WTC11 (cell line): ENCODE data around the gene QSOX2. TPM values are rescaled to one million over a fixed set of nuclear protein-coding genes. Genes with fewer than 3 reads are reported as not detected.
A peak's percentile ranks its signal among the peaks of the same experiment; 100 is the strongest.

Experiments used
- ATAC-seq: fragments of 200-7000 bp; cut with Tn5 transposase; 2 replicates; pipeline ENCODE4 v1.10.0; 2021; ENCODE audit warnings: mild to moderate bottlenecking, moderate library complexity
- CTCF ChIA-PET: fragments of 300-600 bp; sonication (Branson Sonifier 250); formaldehyde crosslinking; loops from one replicate; lab custom pipeline; 2021; ENCODE audit warnings: antibody characterized with exemption; lab: Charles Lee
- POLR2A ChIA-PET: fragments of 350-600 bp; sonication (Branson Sonifier 250); formaldehyde crosslinking; loops from one replicate; lab custom pipeline; 2021; ENCODE audit warnings: antibody characterized with exemption; lab: Charles Lee
- DNase-seq: peaks from one replicate; pipeline ENCODE4 v3.0.0; 2021; ENCODE audit warnings: low spot score
- H3K27ac Mint-ChIP-seq: 2 replicates; pipeline ENCODE4 v1.8.0; 2021; ENCODE audit warnings: mixed read lengths
- H3K27me3 Mint-ChIP-seq: 2 replicates; pipeline ENCODE4 v1.8.0; 2021; ENCODE audit warnings: low read depth, mild to moderate bottlenecking, moderate library complexity, mixed read lengths
- H3K36me3 Mint-ChIP-seq: 2 replicates; pipeline ENCODE4 v1.8.0; 2021; ENCODE audit warnings: mixed read lengths
- H3K4me1 Mint-ChIP-seq: 2 replicates; pipeline ENCODE4 v1.8.0; 2022; ENCODE audit warnings: mixed read lengths
- H3K4me3 Mint-ChIP-seq: 2 replicates; pipeline ENCODE4 v1.8.0; 2021; ENCODE audit warnings: mild to moderate bottlenecking, moderate library complexity, mixed read lengths
- H3K9me3 Mint-ChIP-seq: 2 replicates; pipeline ENCODE4 v1.8.0; 2021; ENCODE audit warnings: mixed read lengths
- ATF1 ChIP-seq: sonication (generic); formaldehyde crosslinking; IDR thresholded peaks from 2 replicates; pipeline ENCODE4 v1.8.1; 2023; ENCODE audit warnings: mild to moderate bottlenecking, moderate library complexity, missing genetic modification reagents
- CBFB ChIP-seq: sonication (generic); formaldehyde crosslinking; IDR thresholded peaks from 2 replicates; pipeline ENCODE4 v1.8.1; 2022; ENCODE audit warnings: mild to moderate bottlenecking, low read depth, missing genetic modification reagents
- E2F4 ChIP-seq: sonication (generic); formaldehyde crosslinking; IDR thresholded peaks from 2 replicates; pipeline ENCODE4 v1.8.1; 2022; ENCODE audit warnings: low read depth, mild to moderate bottlenecking, moderate library complexity, missing genetic modification reagents, borderline replicate concordance
- E2F5 ChIP-seq: sonication (generic); formaldehyde crosslinking; IDR thresholded peaks from 2 replicates; pipeline ENCODE4 v1.8.1; 2022; ENCODE audit warnings: mild to moderate bottlenecking, moderate library complexity, missing genetic modification reagents
- ELF4 ChIP-seq: sonication (generic); formaldehyde crosslinking; IDR thresholded peaks from 2 replicates; pipeline ENCODE4 v1.8.1; 2022; ENCODE audit warnings: low read depth, mild to moderate bottlenecking, moderate library complexity, missing genetic modification reagents
- EMX1 ChIP-seq: fragments of 250-450 bp; sonication (Bioruptor Pico); IDR thresholded peaks from 2 replicates; pipeline ENCODE4 v1.8.0; 2021; ENCODE audit warnings: mild to moderate bottlenecking
- ERG ChIP-seq: fragments of 250-450 bp; sonication (Bioruptor Pico); IDR thresholded peaks from 2 replicates; pipeline ENCODE4 v1.8.0; 2021; ENCODE audit warnings: mild to moderate bottlenecking
- ESRRA ChIP-seq: sonication (generic); formaldehyde crosslinking; IDR thresholded peaks from 2 replicates; pipeline ENCODE4 v1.8.1; 2022; ENCODE audit warnings: mild to moderate bottlenecking, missing genetic modification reagents, borderline replicate concordance
- FOXJ3 ChIP-seq: sonication (generic); formaldehyde crosslinking; IDR thresholded peaks from 2 replicates; pipeline ENCODE4 v1.9.0; 2021; ENCODE audit warnings: missing genetic modification reagents, mild to moderate bottlenecking, borderline replicate concordance
- FOXK1 ChIP-seq: sonication (generic); formaldehyde crosslinking; IDR thresholded peaks from 2 replicates; pipeline ENCODE4 v1.8.0; 2022; ENCODE audit warnings: mild to moderate bottlenecking, moderate library complexity, missing genetic modification reagents
- FOXP4 ChIP-seq: sonication (generic); formaldehyde crosslinking; IDR thresholded peaks from 2 replicates; pipeline ENCODE4 v1.8.0; 2022; ENCODE audit warnings: mild to moderate bottlenecking, missing genetic modification reagents
- NFATC4 ChIP-seq: fragments of 250-450 bp; sonication (Bioruptor Pico); IDR thresholded peaks from 2 replicates; pipeline ENCODE4 v1.9.0; 2021; ENCODE audit warnings: mild to moderate bottlenecking
- TCF7 ChIP-seq: sonication (generic); formaldehyde crosslinking; IDR thresholded peaks from 2 replicates; pipeline ENCODE4 v1.8.0; 2022; ENCODE audit warnings: mild to moderate bottlenecking, low read depth, missing genetic modification reagents, moderate library complexity
- ZBTB21 ChIP-seq: sonication (generic); formaldehyde crosslinking; IDR thresholded peaks from 2 replicates; pipeline ENCODE4 v1.8.1; 2023; ENCODE audit warnings: mild to moderate bottlenecking, missing genetic modification reagents, borderline replicate concordance
- ZNF263 ChIP-seq: sonication (generic); formaldehyde crosslinking; IDR thresholded peaks from 2 replicates; pipeline ENCODE4 v1.8.1; 2022; ENCODE audit warnings: low read depth, mild to moderate bottlenecking, moderate library complexity, missing genetic modification reagents
- ZNF423 ChIP-seq: fragments of 250-450 bp; sonication (Bioruptor Pico); IDR thresholded peaks from 2 replicates; pipeline ENCODE4 v2.1.2; 2022; ENCODE audit warnings: mild to moderate bottlenecking, moderate library complexity
- ZNF425 ChIP-seq: fragments of 250-450 bp; sonication (Bioruptor Pico); conservative IDR thresholded peaks from 2 replicates; pipeline ENCODE4 v1.9.0; 2021; ENCODE audit warnings: mild to moderate bottlenecking
- ZNF532 ChIP-seq: fragments of 250-450 bp; sonication (Bioruptor Pico); IDR thresholded peaks from 2 replicates; pipeline ENCODE4 v1.9.0; 2021; ENCODE audit warnings: mild to moderate bottlenecking, borderline replicate concordance
- total RNA-seq: library from RNA; stranded (reverse); gene quantifications from 3 replicates; pipeline ENCODE4 v1.2.3, GENCODE V29; 2021

The QSOX2 gene
- total RNA-seq, 1 experiment from 2014 or later = 33.2 TPM

- DNase-seq (no peak), ATAC-seq (no peak)
- ChIA-PET POLR2A (interaction anchor here (1.1 kb wide), 1 partner anchor 15 kb away, joined by 4 read pairs; no protein-coding TSS in a partner anchor), CTCF (interaction anchor here (0.7 to 6.5 kb wide), 5 partner anchors 9 to 98 kb away, joined by 3 to 35 read pairs (median 3); no protein-coding TSS in a partner anchor)
- peaks cover 7% of the 10 kb centered on the region; the same call in 1 of the 2 replicates for H3K4me1 Mint-ChIP-seq
- no peak overlapping the region for H3K4me3 Mint-ChIP-seq
- TF ChIP-seq EMX1 = no peak
- no peak for TF ChIP-seq ZNF423
- no peak for TF ChIP-seq ZNF425
- no peak for TF ChIP-seq ZBTB21 (CRISPR knock-in tag)
- no peak for TF ChIP-seq ERG (CRISPR knock-in tag)
- peak; percentile 40; the same call in 1 of the 2 replicates for TF ChIP-seq ZNF263
- no peaks in the 10 kb centered on the region for H3K9me3 Mint-ChIP-seq
- no peaks in the 10 kb centered on the region for H3K36me3 Mint-ChIP-seq
- H3K27me3 Mint-ChIP-seq = peaks cover 14% of the 10 kb centered on the region
- H3K27ac Mint-ChIP-seq = no peak overlapping the region
Measured at GRCh38 chr9:136186386-136186785, 59.2 kb downstream of the QSOX2 start.

GRCh38 chr9:136185596-136186366, 59.8 kb downstream of the QSOX2 start:
- TF ChIP-seq FOXK1 (CRISPR knock-in tag) = no peak
- 0 out of 2 replicates have a peak, but pooled peaks have one; percentile 32 for TF ChIP-seq ESRRA (CRISPR knock-in tag)
- no peaks in the 10 kb centered on the region for H3K36me3 Mint-ChIP-seq

GRCh38 chr9:136185066-136185465, 60.5 kb downstream of the QSOX2 start:
- no peak for ATAC-seq
- no peak for TF ChIP-seq ELF4
- no peak for TF ChIP-seq TCF7 (CRISPR knock-in tag)
- TF ChIP-seq E2F5 = no peak
- TF ChIP-seq ZNF532 (CRISPR knock-in tag) = no peak
- TF ChIP-seq E2F4 (CRISPR knock-in tag) = no peak
- TF ChIP-seq ATF1 (CRISPR knock-in tag) = no peak
- TF ChIP-seq NFATC4 (CRISPR knock-in tag) = no peak
- no peak for TF ChIP-seq CBFB (CRISPR knock-in tag)
- TF ChIP-seq FOXJ3 = no peak
- no peak for TF ChIP-seq FOXP4 (CRISPR knock-in tag)
- no peak for TF ChIP-seq ZNF423
- TF ChIP-seq ESRRA (CRISPR knock-in tag) = no peak

More at GRCh38 chr9:136185596-136186366, 59.8 kb downstream of the QSOX2 start:
- no peaks in the 10 kb centered on the region for H3K9me3 Mint-ChIP-seq
- ATAC-seq (no peak), DNase-seq (peak; percentile 10)
- 0 out of 2 replicates have a peak, but pooled peaks cover 2% of the 10 kb centered on the region for H3K4me1 Mint-ChIP-seq
- CTCF ChIA-PET = interaction anchor here (0.5 to 6.5 kb wide), 6 partner anchors 10 to 98 kb away, joined by 3 to 35 read pairs (median 3); no protein-coding TSS in a partner anchor
- POLR2A ChIA-PET = no interaction called here
- H3K27me3 Mint-ChIP-seq = peaks cover 8% of the 10 kb centered on the region
- no peak overlapping the region for H3K4me3 Mint-ChIP-seq
- H3K27ac Mint-ChIP-seq = no peak overlapping the region

More at GRCh38 chr9:136185066-136185465, 60.5 kb downstream of the QSOX2 start:
- ChIA-PET POLR2A (no interaction called here), CTCF (interaction anchor here (0.5 to 6.5 kb wide), 4 partner anchors 14 to 98 kb away, joined by 3 to 35 read pairs (median 4); no protein-coding TSS in a partner anchor)
- 0 out of 2 replicates have a peak, but pooled peaks cover 2% of the 10 kb centered on the region for H3K4me1 Mint-ChIP-seq
- H3K36me3 Mint-ChIP-seq = no peaks in the 10 kb centered on the region
- DNase-seq = peak; percentile 11
- H3K4me3 Mint-ChIP-seq = no peak overlapping the region
- H3K9me3 Mint-ChIP-seq = no peaks in the 10 kb centered on the region
- H3K27me3 Mint-ChIP-seq = peaks cover under 1% of the 10 kb centered on the region
- no peak overlapping the region for H3K27ac Mint-ChIP-seq
